ENCODE results near the gene CACNA1C. TPM values are rescaled to one million over a fixed set of nuclear protein-coding genes. Genes with fewer than 3 reads are reported as not detected.

CACNA1C gene
- total RNA-seq, 4 donors from 2014 or later: 9.7 to 42.1 (median 18.1) TPM

- Histone ChIP-seq H3K27me3 (no peaks in the 10 kb centered on the region), H3K4me1 (peaks cover 0 to 3% (median 0%) of the 10 kb centered on the region in 4 donors), H3K36me3 (no peaks in the 10 kb centered on the region), H3K9me3 (no peaks in the 10 kb centered on the region), H3K27ac (no peak overlapping the region), H3K4me3 (no peak overlapping the region)
- TF ChIP-seq CTCF (IDR thresholded peaks at IDR 0.05) (no peak), POLR2A (IDR thresholded peaks at IDR 0.05) (no peak)
- no peak for DNase-seq
Observed at GRCh38 chr12:2259369-2259768, 206.6 kb downstream of the CACNA1C start.

- Histone ChIP-seq H3K4me3 (no peak overlapping the region), H3K27ac (no peak overlapping the region), H3K36me3 (no peaks in the 10 kb centered on the region), H3K27me3 (no peaks in the 10 kb centered on the region), H3K9me3 (no peaks in the 10 kb centered on the region), H3K4me1 (peaks cover 0 to 3% (median 0%) of the 10 kb centered on the region in 4 donors)
- no peak for DNase-seq
- no peak for TF ChIP-seq POLR2A (IDR thresholded peaks at IDR 0.05)
- TF ChIP-seq CTCF (IDR thresholded peaks at IDR 0.05): no peak
Observed at GRCh38 chr12:2260441-2260840, 207.7 kb downstream of the CACNA1C start.

GRCh38 chr12:2261708-2262107 lies 208.9 kb downstream of the CACNA1C start:
- peaks cover 0 to 12% (median 0%) of the 10 kb centered on the region in 4 donors for H3K4me1 ChIP-seq
- H3K9me3 ChIP-seq: no peaks in the 10 kb centered on the region
- H3K27me3 ChIP-seq: no peaks in the 10 kb centered on the region
- H3K36me3 ChIP-seq: no peaks in the 10 kb centered on the region
- TF ChIP-seq POLR2A (IDR thresholded peaks at IDR 0.05) (no peak), CTCF (IDR thresholded peaks at IDR 0.05) (no peak)
- H3K4me3 ChIP-seq: no peak overlapping the region
- H3K27ac ChIP-seq: no peak overlapping the region
- DNase-seq: no peak

- H3K27ac ChIP-seq: no peak overlapping the region
- no peaks in the 10 kb centered on the region for H3K36me3 ChIP-seq
- no peak for DNase-seq
- H3K27me3 ChIP-seq: no peaks in the 10 kb centered on the region
- TF ChIP-seq CTCF (IDR thresholded peaks at IDR 0.05) (no peak), POLR2A (IDR thresholded peaks at IDR 0.05) (no peak)
- H3K4me1 ChIP-seq: peaks cover 0 to 19% (median 0%) of the 10 kb centered on the region in 4 donors
- no peak overlapping the region for H3K4me3 ChIP-seq
- H3K9me3 ChIP-seq: no peaks in the 10 kb centered on the region
Observed at GRCh38 chr12:2262449-2262848, 209.7 kb downstream of the CACNA1C start.

- DNase-seq: no peak
- Histone ChIP-seq H3K4me3 (no peak overlapping the region), H3K9me3 (no peaks in the 10 kb centered on the region), H3K27ac (peak overlapping the region in 1 of 4 donors; percentile 46), H3K4me1 (peaks cover 0 to 33% (median 0%) of the 10 kb centered on the region in 4 donors), H3K36me3 (no peaks in the 10 kb centered on the region), H3K27me3 (no peaks in the 10 kb centered on the region)
- no peak for TF ChIP-seq CTCF (IDR thresholded peaks at IDR 0.05)
Observed at GRCh38 chr12:2263901-2264300, 211.1 kb downstream of the CACNA1C start.
